GM21390 (cell line): ENCODE measurements around the gene PCSK5.

Experiments used
- ATAC-seq: cut with Tn5 transposase; IDR thresholded peaks from one replicate; pipeline ENCODE4 v1.9.1; 2021; ENCODE audit not compliant: unreplicated experiment

The PCSK5 gene

GRCh38 chr9:75918909-75919308 lies 28.4 kb downstream of the PCSK5 start:
- no peak for ATAC-seq

- no peak for ATAC-seq
Measured at GRCh38 chr9:75921391-75922127, 31.1 kb downstream of the PCSK5 start.

- no peak for ATAC-seq
Measured at GRCh38 chr9:75926385-75926784, 35.9 kb downstream of the PCSK5 start.

- ATAC-seq = no peak
Measured at GRCh38 chr9:75927356-75927755, 36.9 kb downstream of the PCSK5 start.

- ATAC-seq = no peak
Measured at GRCh38 chr9:75930190-75930589, 39.7 kb downstream of the PCSK5 start.

- ATAC-seq = no peak
Measured at GRCh38 chr9:75930730-75931321, 40.4 kb downstream of the PCSK5 start.

GRCh38 chr9:75933982-75934381 lies 43.5 kb downstream of the PCSK5 start:
- no peak for ATAC-seq

- ATAC-seq = no peak
Measured at GRCh38 chr9:75935591-75935990, 45.1 kb downstream of the PCSK5 start.

GRCh38 chr9:75937521-75938258 lies 47.2 kb downstream of the PCSK5 start:
- ATAC-seq = no peak

GRCh38 chr9:75938946-75939345 lies 48.5 kb downstream of the PCSK5 start:
- ATAC-seq = no peak

GRCh38 chr9:75939536-75940111 lies 49.2 kb downstream of the PCSK5 start:
- no peak for ATAC-seq

GRCh38 chr9:75941066-75941465 lies 50.6 kb downstream of the PCSK5 start:
- no peak for ATAC-seq

GRCh38 chr9:75941577-75942311 lies 51.3 kb downstream of the PCSK5 start:
- no peak for ATAC-seq

- ATAC-seq = no peak
Measured at GRCh38 chr9:75946766-75947165, 56.3 kb downstream of the PCSK5 start.

GRCh38 chr9:75947233-75947632 lies 56.8 kb downstream of the PCSK5 start:
- no peak for ATAC-seq

- ATAC-seq = no peak
Measured at GRCh38 chr9:75950998-75951397, 60.5 kb downstream of the PCSK5 start.

- ATAC-seq = no peak
Measured at GRCh38 chr9:75953218-75953617, 62.7 kb downstream of the PCSK5 start.

- ATAC-seq = no peak
Measured at GRCh38 chr9:75956161-75956560, 65.7 kb downstream of the PCSK5 start.

GRCh38 chr9:75957116-75957515 lies 66.6 kb downstream of the PCSK5 start:
- no peak for ATAC-seq

- no peak for ATAC-seq
Measured at GRCh38 chr9:75958226-75958625, 67.8 kb downstream of the PCSK5 start.

GRCh38 chr9:75960551-75960950 lies 70.1 kb downstream of the PCSK5 start:
- no peak for ATAC-seq
